GM23248 (cell line): ENCODE data around the gene PRDM16. TPM values are rescaled to one million over a fixed set of nuclear protein-coding genes. Genes with fewer than 3 reads are reported as not detected.

Experiments
- DNase-seq: peaks from one replicate; pipeline ENCODE4 v3.0.0-alpha.2; 2015
- H2AFZ ChIP-seq: fragments of 200-600 bp; sonication (generic); 2 replicates; pipeline ENCODE4 v1.6.1; 2016; ENCODE audit warnings: antibody characterized with exemption
- H3F3A ChIP-seq: fragments of 200-600 bp; sonication (generic); 2 replicates; pipeline ENCODE4 v1.6.1; 2016; ENCODE audit warnings: mild to moderate bottlenecking, antibody characterized with exemption, mixed run types; ENCODE audit not compliant: insufficient read depth
- H3K27ac ChIP-seq: fragments of 200-600 bp; sonication (generic); 2 replicates; pipeline ENCODE4 v1.5.1; 2016; ENCODE audit warnings: mild to moderate bottlenecking
- H3K27me3 ChIP-seq: fragments of 200-600 bp; sonication (generic); replicated peaks from 2 replicates; pipeline ENCODE4 v1.6.1; 2016; ENCODE audit warnings: mild to moderate bottlenecking; ENCODE audit not compliant: insufficient read depth
- H3K36me3 ChIP-seq: fragments of 200-600 bp; sonication (generic); 2 replicates; pipeline ENCODE4 v1.6.1; 2016; ENCODE audit warnings: low read depth, mild to moderate bottlenecking
- H3K4me1 ChIP-seq: fragments of 200-600 bp; sonication (generic); 2 replicates; pipeline ENCODE4 v1.6.1; 2016; ENCODE audit warnings: mild to moderate bottlenecking; ENCODE audit not compliant: insufficient read depth
- H3K4me2 ChIP-seq: fragments of 200-600 bp; sonication (generic); one replicate; pipeline ENCODE4 v1.6.1; 2016; ENCODE audit warnings: mild to moderate bottlenecking; ENCODE audit not compliant: unreplicated experiment
- H3K4me3 ChIP-seq: fragments of 200-600 bp; sonication (generic); 2 replicates; pipeline ENCODE4 v1.5.1; 2016; ENCODE audit warnings: mild to moderate bottlenecking
- H3K79me2 ChIP-seq: fragments of 200-600 bp; sonication (generic); 2 replicates; pipeline ENCODE4 v1.6.1; 2016; ENCODE audit warnings: mild to moderate bottlenecking; ENCODE audit not compliant: insufficient read depth
- H3K9ac ChIP-seq: fragments of 200-600 bp; sonication (generic); 2 replicates; pipeline ENCODE4 v1.6.1; 2016; ENCODE audit warnings: mild to moderate bottlenecking
- H3K9me2 ChIP-seq: fragments of 200-600 bp; sonication (generic); 2 replicates; pipeline ENCODE4 v1.6.1; 2016; ENCODE audit warnings: mixed run types, mild to moderate bottlenecking, moderate library complexity; ENCODE audit not compliant: insufficient read depth
- H3K9me3 ChIP-seq: fragments of 200-600 bp; sonication (generic); one replicate; pipeline ENCODE4 v1.6.1; 2017; ENCODE audit warnings: low read depth
- H4K20me1 ChIP-seq: fragments of 200-600 bp; sonication (generic); 2 replicates; pipeline ENCODE4 v1.6.0; 2016; ENCODE audit not compliant: insufficient read depth
- EZH2 ChIP-seq: fragments of 200-600 bp; sonication (generic); IDR thresholded peaks from 2 replicates; pipeline ENCODE4 v1.6.1; 2018; ENCODE audit warnings: antibody characterized with exemption, mild to moderate bottlenecking; ENCODE audit not compliant: insufficient read depth, poor library complexity, severe bottlenecking
- EZH2phosphoT487 ChIP-seq: fragments of 200-600 bp; sonication (generic); IDR thresholded peaks from 2 replicates; pipeline ENCODE4 v1.6.1; 2018; ENCODE audit warnings: antibody characterized with exemption, moderate library complexity, mild to moderate bottlenecking, low read depth; ENCODE audit not compliant: insufficient read depth
- WGBS, 2 experiments: methylation state at CpG; one replicate each; pipeline ENCODE4 v1.1.6; 2015 to 2017; ENCODE audit warnings: low lambda C conversion rate in 2 of 2, low coverage in 1 of 2; ENCODE audit errors: missing lambda C conversion rate in 2 of 2; 5-methylcytosine and 5-hydroxymethylcytosine counted together
- in situ Hi-C: fragments of 300-500 bp; cut with MboI; formaldehyde crosslinking; loops from 2 replicates; pipeline ENCODE4 v1.15.0; 2020
- polyA plus RNA-seq: library from polyadenylated mRNA; unstranded; fragments of >200 nt; fragmentation: Nextera tagmentation; extraction: Ambion mirVana; gene quantifications from 2 replicates; pipeline ENCODE4 v1.2.1, GENCODE V29; 2016
- total RNA-seq: library from RNA; depleted of rRNA; stranded (reverse); fragments of >200 nt; shearing (Covaris generic); gene quantifications from 2 replicates; pipeline ENCODE4 v1.2.3, GENCODE V29; 2014

PRDM16 gene
- total and polyA plus RNA-seq, 2 experiments from 2014 or later: 0.18 TPM; not detected in 1

GRCh38 chr1:3082571-3083516, 13.8 kb downstream of the PRDM16 start:
- in situ Hi-C loops: no loop called here
- WGBS, 2 experiments: 72 to 76% methylated on average over 41 of the region's 42 CpGs
- H3K4me2 ChIP-seq: no peak overlapping the region
- no peaks in the 10 kb centered on the region for H3F3A ChIP-seq
- H4K20me1 ChIP-seq: no peaks in the 10 kb centered on the region
- H3K27me3 ChIP-seq: 0 out of 2 replicates have a peak, but pooled peaks cover 4% of the 10 kb centered on the region
- no peak overlapping the region for H3K27ac ChIP-seq
- no peak overlapping the region for H2AFZ ChIP-seq
- H3K79me2 ChIP-seq: no peaks in the 10 kb centered on the region
- H3K36me3 ChIP-seq: no peaks in the 10 kb centered on the region
- no peak overlapping the region for H3K9ac ChIP-seq
- no peaks in the 10 kb centered on the region for H3K9me2 ChIP-seq
- H3K4me1 ChIP-seq: no peaks in the 10 kb centered on the region
- no peaks in the 10 kb centered on the region for H3K9me3 ChIP-seq
- no peak overlapping the region for H3K4me3 ChIP-seq
- TF ChIP-seq EZH2: no peak
- no peak for TF ChIP-seq EZH2phosphoT487
- no peak for DNase-seq

GRCh38 chr1:3084154-3084553, 15.2 kb downstream of the PRDM16 start:
- no peak for DNase-seq
- Histone ChIP-seq H4K20me1 (no peaks in the 10 kb centered on the region), H3K4me2 (no peak overlapping the region), H3K79me2 (no peaks in the 10 kb centered on the region), H3K27ac (no peak overlapping the region), H3K27me3 (0 out of 2 replicates have a peak, but pooled peaks cover 4% of the 10 kb centered on the region), H3K9me2 (no peaks in the 10 kb centered on the region), H3K4me3 (no peak overlapping the region), H3K36me3 (no peaks in the 10 kb centered on the region), H2AFZ (no peak overlapping the region), H3K4me1 (no peaks in the 10 kb centered on the region), H3F3A (no peaks in the 10 kb centered on the region), H3K9me3 (no peaks in the 10 kb centered on the region), H3K9ac (no peak overlapping the region)
- in situ Hi-C loops: no loop called here
- no peak for TF ChIP-seq EZH2phosphoT487
- no peak for TF ChIP-seq EZH2
- 56% methylated on average over 14 of the region's 16 CpGs for WGBS, 2 experiments

- Histone ChIP-seq H3K4me2 (no peak overlapping the region), H4K20me1 (no peaks in the 10 kb centered on the region), H3K79me2 (no peaks in the 10 kb centered on the region), H3F3A (no peaks in the 10 kb centered on the region), H3K9me2 (no peaks in the 10 kb centered on the region), H3K9ac (no peak overlapping the region), H3K27me3 (0 out of 2 replicates have a peak, but pooled peaks cover 4% of the 10 kb centered on the region), H3K4me3 (no peak overlapping the region), H3K36me3 (no peaks in the 10 kb centered on the region), H3K9me3 (no peaks in the 10 kb centered on the region), H3K27ac (no peak overlapping the region), H2AFZ (no peak overlapping the region), H3K4me1 (no peaks in the 10 kb centered on the region)
- TF ChIP-seq EZH2 (no peak), EZH2phosphoT487 (no peak)
- in situ Hi-C loops: no loop called here
- 67 to 72% methylated on average over 12 of the region's 12 CpGs for WGBS, 2 experiments
- DNase-seq: no peak
Measured at GRCh38 chr1:3084726-3085125, 15.7 kb downstream of the PRDM16 start.

- no peaks in the 10 kb centered on the region for H3K36me3 ChIP-seq
- no peaks in the 10 kb centered on the region for H4K20me1 ChIP-seq
- H2AFZ ChIP-seq: no peak overlapping the region
- 50% methylated on average over 4 to 5 of the region's 8 CpGs for whole genome bisulfite sequencing, 2 experiments
- no peak for DNase-seq
- no peaks in the 10 kb centered on the region for H3K4me1 ChIP-seq
- H3K9ac ChIP-seq: no peak overlapping the region
- TF ChIP-seq EZH2 (no peak), EZH2phosphoT487 (no peak)
- no peaks in the 10 kb centered on the region for H3F3A ChIP-seq
- H3K27me3 ChIP-seq: no peaks in the 10 kb centered on the region
- H3K9me2 ChIP-seq: no peaks in the 10 kb centered on the region
- no peaks in the 10 kb centered on the region for H3K79me2 ChIP-seq
- no peak overlapping the region for H3K4me3 ChIP-seq
- no peak overlapping the region for H3K4me2 ChIP-seq
- no peak overlapping the region for H3K27ac ChIP-seq
- no peaks in the 10 kb centered on the region for H3K9me3 ChIP-seq
- in situ Hi-C loops: no loop called here
Measured at GRCh38 chr1:3085721-3086120, 16.7 kb downstream of the PRDM16 start.
